ENCODE data around the gene RALGAPA2.
A peak's percentile ranks its signal among the peaks of the same experiment; 100 is the strongest.
"Not testable (repeated sequence)": the region's sequence is repeated elsewhere in the genome, so short reads cannot be mapped to it uniquely, and the experiment has no call there.

Gene RALGAPA2

DNA sequence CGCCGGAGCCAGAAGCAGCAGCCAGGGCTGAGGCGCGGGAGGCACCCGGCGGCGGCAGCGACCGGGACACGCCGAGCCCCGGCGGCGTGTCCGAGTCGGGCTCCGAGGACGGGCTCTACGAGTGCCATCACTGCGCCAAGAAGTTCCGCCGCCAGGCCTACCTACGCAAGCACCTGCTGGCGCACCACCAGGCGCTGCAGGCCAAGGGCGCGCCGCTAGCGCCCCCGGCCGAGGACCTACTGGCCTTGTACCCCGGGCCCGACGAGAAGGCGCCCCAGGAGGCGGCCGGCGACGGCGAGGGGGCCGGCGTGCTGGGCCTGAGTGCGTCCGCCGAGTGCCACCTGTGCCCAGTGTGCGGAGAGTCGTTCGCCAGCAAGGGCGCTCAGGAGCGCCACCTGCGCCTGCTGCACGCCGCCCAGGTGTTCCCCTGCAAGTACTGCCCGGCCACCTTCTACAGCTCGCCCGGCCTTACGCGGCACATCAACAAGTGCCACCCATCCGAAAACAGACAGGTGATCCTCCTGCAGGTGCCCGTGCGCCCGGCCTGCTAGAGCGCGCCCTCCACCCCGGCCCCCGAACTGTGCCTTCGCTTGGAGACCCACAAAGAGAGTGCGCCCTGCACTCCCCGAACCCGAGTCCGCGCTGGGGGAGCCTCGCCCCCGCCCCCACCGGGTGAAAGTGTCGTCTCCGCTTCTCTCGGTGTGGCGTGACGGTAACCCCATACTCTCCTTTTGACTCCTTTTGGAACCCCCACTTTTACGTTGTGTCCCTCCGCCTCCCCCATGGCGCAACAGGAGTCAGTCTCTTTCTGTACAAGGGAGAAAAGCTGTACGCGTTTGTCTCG, 343.0 kb downstream of the RALGAPA2 start:
- DNase-seq (ENCODE audit: low read depth, low spot score), result no peak

DNA sequence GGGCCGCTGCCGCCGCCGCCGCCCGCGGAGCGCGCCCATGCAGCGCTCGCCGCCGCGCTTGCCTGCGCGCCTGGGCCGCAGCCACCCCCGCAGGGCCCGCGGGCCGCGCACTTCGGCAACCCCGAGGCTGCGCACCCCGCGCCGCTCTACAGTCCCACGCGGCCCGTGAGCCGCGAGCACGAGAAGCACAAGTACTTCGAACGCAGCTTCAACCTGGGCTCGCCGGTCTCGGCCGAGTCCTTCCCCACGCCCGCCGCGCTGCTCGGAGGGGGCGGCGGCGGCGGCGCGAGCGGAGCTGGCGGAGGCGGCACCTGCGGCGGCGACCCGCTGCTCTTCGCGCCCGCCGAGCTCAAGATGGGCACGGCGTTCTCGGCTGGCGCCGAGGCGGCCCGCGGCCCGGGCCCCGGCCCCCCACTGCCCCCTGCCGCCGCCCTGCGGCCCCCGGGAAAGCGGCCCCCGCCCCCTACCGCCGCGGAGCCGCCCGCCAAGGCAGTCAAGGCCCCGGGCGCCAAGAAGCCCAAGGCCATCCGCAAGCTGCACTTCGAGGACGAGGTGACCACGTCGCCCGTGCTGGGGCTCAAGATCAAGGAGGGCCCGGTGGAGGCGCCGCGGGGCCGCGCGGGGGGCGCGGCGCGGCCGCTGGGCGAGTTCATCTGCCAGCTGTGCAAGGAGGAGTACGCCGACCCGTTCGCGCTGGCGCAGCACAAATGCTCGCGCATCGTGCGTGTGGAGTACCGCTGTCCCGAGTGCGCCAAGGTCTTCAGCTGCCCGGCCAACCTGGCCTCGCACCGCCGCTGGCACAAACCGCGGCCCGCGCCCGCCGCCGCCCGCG, 343.8 kb downstream of the RALGAPA2 start:
- DNase-seq (ENCODE audit: low read depth, low spot score), result peak; percentile 42

DNA sequence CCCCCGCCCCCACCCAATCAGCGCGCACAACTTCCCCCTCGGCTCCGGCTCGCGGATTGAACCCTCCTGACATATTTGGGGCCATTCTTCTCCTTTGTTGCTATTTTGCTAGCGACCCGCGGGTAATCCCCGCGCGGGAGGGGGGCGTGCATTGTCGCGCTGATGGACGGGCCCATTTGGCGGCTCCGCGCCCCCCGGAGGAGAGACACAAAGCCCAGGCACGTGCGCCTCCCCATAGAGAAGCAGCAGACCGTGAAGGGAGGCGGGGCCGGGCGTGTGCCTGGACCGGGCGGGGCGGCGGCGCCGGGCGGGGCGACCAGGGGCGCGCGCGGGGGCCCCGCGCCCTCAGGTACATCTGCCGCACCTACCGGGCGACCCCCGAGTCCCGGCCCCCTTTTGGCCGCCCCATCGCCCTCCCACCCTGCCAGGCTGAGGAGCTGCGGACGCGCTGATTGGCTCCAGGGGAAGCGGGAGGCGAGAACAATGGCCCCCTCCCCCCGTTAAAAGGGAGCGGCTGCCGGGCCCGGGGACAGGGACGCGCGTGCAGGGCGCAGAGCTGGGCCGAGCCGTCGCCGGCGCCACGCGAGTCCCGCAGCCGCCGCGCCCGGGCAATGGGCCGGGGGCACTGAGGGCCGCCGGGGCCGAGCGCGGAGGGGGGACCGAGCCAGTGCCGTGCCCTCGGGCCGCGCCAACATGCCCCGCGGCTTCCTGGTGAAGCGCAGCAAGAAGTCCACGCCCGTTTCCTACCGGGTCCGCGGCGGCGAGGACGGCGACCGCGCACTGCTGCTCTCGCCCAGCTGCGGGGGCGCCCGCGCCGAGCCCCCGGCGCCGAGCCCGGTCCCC, 344.6 kb downstream of the RALGAPA2 start, which contains the start of gene INSM1:
Gene INSM1 (plus strand): TSS at position 530 of the 843 bp plus-strand sequence. CDS start 164 bp downstream, at position 694.
- DNase-seq (ENCODE audit: low read depth, low spot score), result peak; percentile 11

DNA sequence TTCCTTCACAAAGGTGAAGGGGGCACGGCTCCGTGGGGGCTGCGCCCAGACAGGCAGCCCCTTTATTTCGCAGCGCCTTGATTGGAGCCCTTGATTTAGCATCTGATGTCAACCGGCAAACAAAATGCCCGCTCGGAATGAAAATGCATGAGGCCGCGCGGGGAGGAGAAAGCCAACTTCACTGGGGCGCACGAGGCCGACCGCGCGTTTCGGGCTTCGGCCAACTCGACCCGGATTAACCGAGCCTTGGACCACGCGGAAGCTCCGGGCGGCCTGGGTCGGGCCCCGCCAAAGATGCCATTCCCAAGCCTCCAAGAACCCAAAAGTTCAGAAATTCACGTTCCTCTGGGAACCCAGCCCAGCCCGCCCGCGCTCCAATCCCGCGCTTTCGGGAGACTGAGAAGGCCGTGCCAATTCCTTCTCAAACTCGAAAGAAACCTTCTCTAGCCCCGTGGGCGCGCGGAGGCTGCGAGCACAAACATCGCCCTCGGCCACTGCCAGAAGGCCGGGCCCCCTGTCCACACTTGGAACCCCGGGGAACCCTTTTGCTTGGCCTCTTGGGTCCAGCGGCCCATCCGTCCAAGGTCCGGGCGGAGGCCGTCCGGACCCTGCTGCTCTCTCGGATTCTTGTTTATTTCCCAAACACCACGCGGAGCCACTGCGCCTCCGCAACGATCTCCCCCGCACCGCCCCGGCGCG, 345.4 kb downstream of the RALGAPA2 start:
- peak; percentile 22 for DNase-seq (ENCODE audit: low read depth, low spot score)

DNA sequence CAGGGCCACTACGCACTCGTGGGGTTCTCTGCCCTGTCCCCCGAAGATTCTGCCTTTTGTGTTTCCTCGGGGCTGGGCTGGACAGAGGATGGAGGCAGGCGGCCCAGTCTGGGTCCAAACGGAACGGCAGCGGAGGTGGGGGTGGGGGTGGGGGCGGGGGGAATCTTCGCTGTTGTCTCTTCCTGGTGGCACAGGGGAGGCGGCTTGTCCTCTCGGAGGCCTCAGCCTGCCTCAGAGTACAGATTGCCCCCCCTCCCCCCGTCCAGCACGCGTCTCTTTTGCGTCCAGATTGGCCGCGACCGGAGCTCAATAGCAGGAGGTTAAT, 345.9 kb downstream of the RALGAPA2 start:
- no peak for DNase-seq (ENCODE audit: low read depth, low spot score)

DNA sequence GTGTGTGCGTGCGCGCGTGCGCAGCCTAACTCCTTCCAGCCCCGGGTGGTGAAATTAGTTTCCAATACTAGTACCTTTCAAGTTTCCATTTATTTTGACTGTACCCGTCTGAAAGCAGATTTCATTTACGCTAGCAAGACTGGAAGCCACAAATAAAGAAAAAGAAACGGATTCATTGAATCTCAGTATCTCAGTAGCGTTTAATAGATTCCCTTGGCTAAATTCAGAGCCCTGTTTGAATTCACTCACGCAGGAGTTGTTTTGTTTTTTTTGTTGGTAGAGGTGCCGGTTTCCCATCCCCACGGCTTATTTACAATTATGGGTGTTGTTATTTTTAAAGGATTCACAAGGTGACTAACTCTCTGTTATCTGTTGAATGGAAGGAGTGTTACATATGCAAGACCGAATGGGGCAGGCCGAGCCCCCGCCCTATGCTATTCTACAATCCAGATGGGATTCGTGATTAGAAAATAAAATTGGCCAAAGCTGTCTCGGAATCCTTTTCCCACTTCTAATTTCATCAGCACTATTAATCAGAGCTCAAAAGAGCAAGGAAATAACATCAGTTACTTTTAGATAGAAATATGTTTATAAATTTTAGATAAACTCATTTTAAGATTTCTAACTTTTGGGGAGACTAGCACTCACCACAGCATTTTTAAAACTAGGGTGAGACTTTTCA, 346.8 kb downstream of the RALGAPA2 start:
- DNase-seq (ENCODE audit: low read depth, low spot score), result no peak

DNA sequence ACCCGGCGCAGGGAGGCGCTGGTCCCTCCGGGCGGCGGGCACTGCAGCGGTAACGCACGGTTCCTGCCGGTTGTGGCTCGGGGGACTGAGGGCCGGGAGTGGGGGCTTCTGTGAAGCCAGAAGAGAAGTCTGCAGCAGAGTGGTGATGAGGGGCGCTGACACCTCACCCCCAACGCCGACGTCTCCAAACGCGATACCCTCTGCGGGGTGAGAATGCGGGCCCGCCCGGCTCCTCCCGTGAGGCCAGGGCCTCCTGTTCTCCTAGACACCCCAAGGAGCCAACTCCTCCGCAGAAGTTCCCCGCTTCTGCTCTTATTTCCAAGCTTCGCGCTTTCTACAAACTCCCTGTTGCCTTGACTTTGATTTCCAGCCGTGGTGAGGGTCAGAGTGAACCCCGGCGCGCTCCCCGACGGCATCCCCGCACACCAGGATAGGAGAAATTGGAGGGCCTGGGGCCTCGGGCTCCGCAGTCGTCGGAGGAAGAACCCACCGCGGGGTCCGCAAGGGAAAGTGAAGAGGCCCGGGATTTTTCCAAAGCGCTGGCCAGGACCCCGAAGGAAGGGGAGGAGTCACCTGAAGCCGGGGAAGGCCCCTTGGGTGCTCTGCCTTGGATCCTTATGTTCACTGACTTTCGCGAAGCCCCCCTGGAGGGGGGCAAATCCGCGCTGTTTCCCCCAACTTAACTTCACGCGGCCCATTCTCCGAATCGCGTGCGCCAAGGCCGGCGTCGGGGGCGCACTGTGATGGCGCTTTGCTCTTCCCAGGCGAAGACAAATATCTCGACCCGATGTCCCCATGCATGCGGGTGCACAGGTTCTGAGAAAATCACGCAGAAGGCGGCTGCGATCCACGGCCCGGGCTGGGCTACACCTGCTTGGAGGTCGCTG, 347.6 kb downstream of the RALGAPA2 start:
- no peak for DNase-seq (ENCODE audit: low read depth, low spot score)

DNA sequence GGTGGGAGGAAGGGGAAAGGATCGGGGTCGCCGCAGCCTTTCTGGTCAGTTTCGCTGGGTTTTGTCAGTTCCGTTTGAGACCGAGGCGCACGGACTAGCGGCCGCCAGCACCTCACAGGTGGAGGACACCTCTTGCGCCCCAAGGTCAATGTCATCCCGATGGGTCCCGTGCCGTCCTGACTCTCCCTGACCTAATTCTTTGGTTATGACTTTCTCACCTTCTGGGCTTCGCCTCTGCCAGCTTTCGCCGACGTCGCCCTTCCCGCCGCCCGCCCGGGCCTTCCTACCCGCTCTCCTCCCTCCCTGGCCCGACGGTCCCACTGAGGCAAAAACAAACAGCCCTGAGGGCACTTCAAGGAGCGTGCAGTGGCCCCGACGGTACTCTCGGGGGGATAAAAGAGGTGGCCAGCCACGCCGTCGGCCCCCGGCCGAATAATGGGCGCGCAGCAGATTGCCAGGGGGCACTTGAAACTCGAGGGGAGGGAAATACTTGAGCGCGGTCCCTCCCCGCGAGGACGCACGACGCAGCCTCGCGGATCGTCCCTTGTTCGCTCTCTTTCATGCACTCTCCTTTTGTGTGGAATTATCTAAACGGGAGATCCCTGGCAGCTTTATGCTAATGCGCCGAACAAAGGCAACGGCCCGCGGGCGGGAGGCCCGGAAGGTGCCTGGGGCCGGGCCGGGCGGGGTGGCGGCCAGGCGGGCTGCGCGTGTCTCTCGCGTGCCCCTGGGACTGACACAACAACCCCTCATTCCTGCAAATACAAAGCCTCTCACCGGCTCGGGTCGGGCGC, 348.4 kb downstream of the RALGAPA2 start:
- DNase-seq (ENCODE audit: low read depth, low spot score), result peak; percentile 14

DNA sequence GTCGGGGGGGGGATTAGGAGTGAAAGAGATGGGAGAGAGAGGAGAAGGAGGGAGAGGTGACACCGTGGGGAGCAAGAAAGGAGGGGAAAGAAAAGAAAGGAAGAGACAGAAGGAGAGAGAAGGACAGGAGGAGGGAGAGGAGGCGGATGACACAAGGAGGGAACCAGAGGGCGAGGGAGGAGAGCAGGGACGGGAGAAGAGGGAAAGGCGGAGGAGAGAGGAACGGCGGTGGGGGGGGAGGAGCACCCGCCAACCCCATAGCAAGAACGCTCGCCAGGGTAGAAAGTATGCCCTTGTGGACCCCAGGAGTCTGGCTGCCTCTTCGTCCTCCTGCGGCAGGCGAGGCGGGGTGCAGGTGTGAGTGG, 349.0 kb downstream of the RALGAPA2 start:
- DNase-seq (ENCODE audit: low read depth, low spot score), result no peak

DNA sequence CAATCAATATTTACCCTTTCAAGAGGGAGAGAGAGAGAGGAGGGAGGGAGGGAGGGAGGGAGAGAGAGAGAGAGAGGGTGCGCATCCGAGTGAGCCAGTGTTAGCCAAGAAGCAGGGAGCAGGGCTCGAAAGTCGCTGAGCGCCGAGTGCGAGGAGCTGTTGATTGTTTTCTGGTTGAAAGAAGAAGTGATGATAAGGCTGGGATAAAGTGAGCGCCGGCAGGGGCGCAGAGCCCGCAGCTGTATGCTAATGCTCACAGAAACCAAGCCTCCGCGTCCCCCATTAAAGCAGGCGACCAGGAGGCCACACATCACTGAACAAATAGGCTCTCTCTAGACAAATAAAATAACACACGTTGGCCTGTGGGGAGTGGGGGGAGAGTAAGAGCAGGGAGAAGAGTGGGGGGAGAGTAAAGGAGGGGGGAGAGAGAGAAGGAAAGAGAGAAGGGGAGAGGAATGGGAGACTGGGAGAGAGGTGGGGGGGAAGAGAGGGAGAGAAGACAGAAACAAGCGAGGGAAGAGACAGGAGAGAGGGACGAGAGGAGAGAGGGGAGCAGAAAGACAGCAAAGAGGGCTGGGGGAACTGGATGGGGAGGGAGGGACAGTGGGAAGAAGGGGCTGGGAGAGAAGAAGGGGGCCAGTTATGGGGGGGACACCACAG, 349.5 kb downstream of the RALGAPA2 start:
- peak; percentile 16 for DNase-seq (ENCODE audit: low read depth, low spot score)

DNA sequence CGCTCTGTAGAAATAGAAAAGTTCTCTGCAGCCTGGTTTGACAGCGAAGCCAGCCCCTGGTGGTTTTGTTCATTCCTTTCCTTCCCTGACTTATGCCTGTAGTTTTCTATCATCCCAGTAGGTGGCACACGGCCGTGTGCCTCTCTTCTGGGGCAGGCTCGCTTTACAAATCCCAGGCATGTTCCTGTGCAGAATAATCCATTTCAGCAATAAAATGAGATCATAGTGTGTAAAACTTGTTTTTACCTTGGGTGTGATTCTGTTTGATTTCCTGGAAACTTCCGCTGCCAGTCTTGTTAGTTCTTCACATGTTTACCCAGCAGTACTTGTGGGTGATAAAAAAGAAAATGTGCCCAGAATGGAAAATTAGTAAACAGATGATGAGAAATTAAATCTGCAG, 352.0 kb downstream of the RALGAPA2 start:
- DNase-seq (ENCODE audit: low read depth, low spot score), result peak; percentile 88

DNA sequence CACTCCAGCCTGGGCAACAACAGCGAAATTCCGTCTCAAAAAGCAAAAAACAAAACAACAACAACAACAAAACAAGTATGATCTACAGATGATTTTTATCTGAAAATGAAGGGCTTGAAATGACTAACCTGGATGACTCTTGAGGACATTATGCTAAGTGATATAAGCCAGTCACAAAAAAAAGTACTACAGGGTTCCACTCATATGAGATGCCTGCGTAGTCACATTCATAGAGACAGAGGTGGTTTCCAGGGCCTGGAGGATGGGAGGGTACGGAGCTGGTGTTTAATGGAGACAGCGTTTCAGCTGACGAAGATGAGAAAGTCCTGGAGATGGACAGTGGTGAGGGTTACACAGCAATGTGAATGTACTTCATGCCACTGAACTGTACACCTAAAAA, 352.8 kb downstream of the RALGAPA2 start:
- no peak for DNase-seq (ENCODE audit: low read depth, low spot score)

DNA sequence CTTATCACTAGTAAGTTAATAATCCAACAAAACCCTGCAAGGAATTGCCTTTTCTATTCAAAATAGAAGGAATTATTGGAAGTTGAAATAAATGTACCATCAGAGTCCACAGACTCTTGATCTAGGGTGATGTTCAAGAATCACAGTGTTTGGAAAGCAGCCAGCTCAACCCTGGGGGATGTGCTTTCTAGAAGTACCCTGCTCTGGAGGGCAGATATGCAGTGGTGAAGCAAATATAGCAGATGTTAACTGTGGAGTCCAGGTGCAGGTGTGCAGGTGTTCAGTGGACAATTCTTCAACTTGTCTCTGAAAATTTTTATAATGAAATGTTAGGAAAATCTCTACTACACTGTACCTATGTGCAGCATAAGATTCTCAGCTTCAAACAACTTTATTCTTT, 353.6 kb downstream of the RALGAPA2 start:
- DNase-seq (ENCODE audit: low read depth, low spot score), result no peak

DNA sequence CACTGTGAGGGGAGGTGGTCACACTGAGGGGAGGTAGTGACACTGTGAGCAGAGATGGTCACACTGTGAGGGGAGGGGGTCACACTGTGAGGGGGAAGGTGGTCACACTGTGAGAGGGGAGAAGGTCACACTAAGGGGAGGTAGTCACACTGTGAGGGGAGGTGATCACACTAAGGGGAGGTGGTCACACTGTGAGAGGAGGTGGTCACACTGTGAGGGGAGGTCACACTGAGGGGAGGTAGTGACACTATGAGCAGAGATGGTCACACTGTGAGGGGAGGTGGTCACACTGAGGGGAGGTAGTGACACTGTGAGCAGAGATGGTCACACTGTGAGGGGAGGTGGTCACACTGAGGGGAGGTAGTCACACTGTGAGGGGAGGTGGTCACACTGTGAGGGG, 356.9 kb downstream of the RALGAPA2 start:
- DNase-seq (ENCODE audit: low read depth, low spot score), result not testable (repeated sequence)

DNA sequence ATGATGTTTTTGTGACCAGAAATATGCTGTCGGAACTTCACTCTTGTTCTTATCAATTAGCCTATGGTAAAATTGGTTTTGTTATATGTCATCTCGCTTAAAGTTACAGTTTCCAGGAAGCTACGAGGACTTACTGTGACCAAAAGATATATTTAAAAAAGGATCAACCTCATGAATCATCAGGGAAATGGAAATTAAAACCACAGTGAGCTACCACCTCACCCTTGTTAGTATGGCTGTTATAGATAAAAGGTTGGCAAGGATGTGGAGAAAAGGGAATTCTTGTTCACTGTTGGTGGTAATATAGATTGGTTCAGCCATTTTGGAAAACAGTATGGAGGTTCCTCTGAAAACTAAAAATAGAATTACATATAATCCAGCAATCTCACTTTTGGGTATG, 358.9 kb downstream of the RALGAPA2 start:
- no peak for DNase-seq (ENCODE audit: low read depth, low spot score)

DNA sequence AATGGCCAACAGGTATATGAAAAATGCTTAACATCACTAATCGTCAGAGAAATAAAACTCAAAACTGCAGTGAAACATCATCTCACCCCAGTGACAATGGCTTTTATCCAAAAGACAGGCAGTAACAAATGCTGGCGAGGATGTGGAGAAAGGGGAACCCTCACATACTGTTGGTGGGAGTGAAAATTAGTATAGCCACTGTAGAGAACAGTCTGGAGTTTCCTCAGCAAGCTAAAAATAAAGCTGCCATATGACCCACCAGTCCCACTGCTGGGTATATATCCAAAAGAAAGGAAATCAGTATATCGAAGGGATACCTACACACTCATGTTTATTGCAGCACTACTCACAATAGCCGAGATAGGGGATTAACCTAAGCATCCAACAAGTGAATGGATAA, 368.0 kb downstream of the RALGAPA2 start:
- DNase-seq (ENCODE audit: low read depth, low spot score), result no peak

DNA sequence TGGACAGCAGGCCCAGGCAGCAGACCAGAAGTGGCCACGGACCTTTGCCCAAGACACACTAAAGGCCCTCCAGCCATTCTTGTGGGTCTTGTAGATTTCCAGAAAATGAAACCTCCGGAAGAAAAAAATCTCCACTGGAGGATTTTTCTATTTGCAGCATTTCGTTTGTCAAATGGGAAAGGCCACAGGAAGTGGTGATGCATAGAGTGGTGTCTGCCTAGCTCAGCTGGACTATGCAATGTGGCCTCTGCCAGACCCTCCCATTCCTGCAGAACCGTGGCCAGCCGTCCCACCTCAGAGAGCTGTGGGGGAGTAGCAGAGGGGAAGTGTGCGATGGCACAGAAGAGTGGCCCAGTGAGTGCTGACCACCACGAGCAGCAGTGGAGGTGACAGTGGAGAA, 368.5 kb downstream of the RALGAPA2 start:
- no peak for DNase-seq (ENCODE audit: low read depth, low spot score)

Measured in astrocyte of the hippocampus (primary cell).